Tongue (tissue), 2 donors: ENCODE data around the gene HYAL3. TPM values are rescaled to one million over a fixed set of nuclear protein-coding genes. Genes with fewer than 3 reads are reported as not detected.

ENCODE experiments used
- DNase-seq: peaks from one replicate; pipeline ENCODE4 v3.0.0-alpha.2; 2015
- total RNA-seq: library from RNA; depleted of rRNA; stranded (reverse); fragments of >200 nt; gene quantifications from one replicate; pipeline ENCODE4 v1.2.3, GENCODE V29; 2014

HYAL3 gene
- 3.1 TPM for total RNA-seq

DNA sequence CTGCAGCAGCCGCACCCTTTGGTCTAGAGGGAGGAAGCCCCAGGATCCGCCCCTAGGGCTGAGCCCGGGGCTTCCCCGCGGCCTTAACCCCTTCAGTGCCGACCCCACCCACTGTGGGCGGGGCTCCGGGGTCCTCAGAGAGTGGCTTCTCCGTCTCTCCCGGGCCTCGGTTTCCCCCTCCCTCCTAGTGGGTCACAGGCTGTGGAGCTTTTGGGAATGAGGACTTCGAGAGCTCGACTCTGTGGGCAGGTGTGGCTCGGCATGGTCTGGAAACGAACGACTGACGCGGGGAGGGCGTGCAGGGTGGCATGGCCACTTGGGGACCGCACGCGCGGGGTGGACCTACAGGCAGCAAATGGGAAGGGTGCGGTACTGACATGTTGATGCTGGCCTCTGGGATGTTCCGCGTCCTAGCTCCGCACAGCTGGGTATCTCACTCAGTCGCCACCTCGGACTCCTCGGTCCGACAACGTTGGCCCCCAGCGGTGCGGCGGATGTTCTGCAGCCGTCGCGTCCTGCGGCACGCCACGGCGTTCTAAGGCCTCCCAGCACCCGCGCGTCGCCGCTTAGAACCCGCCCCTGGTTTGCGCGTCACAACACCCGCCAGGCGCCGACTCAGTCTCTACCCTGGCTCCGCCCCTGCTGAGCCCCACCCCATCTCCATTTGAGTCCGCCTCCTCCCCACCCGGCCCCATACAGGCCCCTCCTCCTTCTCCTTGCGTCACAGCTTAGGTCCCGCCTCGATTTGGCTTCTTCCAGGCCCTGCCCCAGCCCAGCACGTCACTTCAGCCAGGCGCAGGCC is at the start of gene HYAL3, which contains the start of gene NAA80:
Gene HYAL3, minus strand, starts transcription at position 570 of the 802 bp plus-strand sequence. CDS start 3,803 bp downstream, outside the sequence.
Gene NAA80, minus strand, starts transcription at position 570 of the 802 bp plus-strand sequence. CDS start 1,942 bp downstream, outside the sequence.
- peak; percentile 100 for DNase-seq

GRCh38 chr3:50347187-50347813 is 48.1 kb upstream of the HYAL3 start:
- DNase-seq: peak; percentile 89

- DNase-seq: peak; percentile 76
Measured at GRCh38 chr3:50345586-50346234, 46.5 kb upstream of the HYAL3 start, which contains the start of gene ZMYND10. ZMYND10 (minus strand) TSS chr3:50345732; CDS start chr3:50345579, 153 bp downstream.

- DNase-seq: no peak
Measured at GRCh38 chr3:50345008-50345407, 45.8 kb upstream of the HYAL3 start.

DNA sequence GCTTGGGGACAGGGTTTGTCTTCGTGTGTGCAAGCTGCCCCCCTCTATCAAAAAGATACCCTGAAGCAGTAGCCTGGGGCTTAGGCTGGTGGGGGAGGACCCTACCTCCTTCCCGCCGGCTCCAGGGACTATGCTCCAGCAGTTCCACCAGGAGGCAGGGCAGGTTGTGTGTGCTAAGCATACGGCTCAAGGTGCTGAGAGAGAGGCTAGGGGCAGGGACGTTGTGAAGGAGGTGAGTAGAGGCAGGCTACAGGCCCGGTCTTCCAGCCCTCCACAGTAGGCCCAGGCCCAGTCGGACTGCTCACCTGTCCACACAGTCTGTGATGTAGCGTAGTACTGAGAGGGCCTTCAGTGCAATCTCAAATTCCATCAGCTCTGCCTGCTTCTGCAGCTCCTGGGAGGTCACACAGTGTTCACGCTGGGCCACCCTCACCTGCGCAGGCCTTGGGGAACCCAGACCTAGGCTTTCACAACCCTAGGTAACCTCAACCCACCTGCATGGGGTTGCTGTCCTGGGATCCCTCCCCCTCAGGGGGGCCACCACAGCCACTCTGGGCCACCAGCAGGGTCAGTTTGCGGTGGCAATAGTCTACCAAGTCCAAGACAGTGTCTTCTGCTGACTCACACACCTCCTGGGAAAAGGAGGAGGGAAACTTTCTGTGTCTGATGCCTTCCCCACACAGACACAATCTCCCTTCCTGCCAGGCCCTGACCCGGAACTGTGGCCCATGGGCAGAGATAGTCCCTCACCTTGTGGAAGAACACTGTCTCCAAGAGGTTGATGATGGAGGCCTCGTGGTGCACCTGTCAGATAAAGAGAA is 43.8 kb upstream of the HYAL3 start:
- no peak for DNase-seq

GRCh38 chr3:50341996-50342650 is 42.9 kb upstream of the HYAL3 start:
- DNase-seq: no peak

DNA sequence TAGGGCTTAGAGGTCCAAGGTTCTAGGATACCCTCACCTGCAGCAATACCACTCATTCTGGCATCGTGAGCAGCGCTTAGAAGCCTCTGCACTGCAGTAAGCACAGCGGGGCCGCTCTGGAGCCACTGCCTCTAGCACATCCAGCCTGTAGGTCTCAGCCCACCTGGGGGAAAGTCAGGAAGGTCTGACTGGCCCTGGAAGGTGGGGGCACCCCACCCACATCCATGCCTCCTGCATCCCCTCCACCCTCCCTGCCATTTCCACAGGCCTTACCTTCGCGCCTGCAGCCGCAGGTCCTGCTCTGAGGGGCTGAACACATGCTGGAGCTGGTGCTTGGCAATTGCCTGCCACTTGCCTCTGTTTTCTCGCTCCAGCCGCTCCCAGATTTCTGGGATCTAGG is 42.3 kb upstream of the HYAL3 start:
- DNase-seq: no peak

- peak; percentile 80 for DNase-seq
Measured at GRCh38 chr3:50340448-50341329, 41.5 kb upstream of the HYAL3 start, which contains the start of gene RASSF1. RASSF1 (minus strand) TSS chr3:50340836; CDS start chr3:50340805, 31 bp downstream.

DNA sequence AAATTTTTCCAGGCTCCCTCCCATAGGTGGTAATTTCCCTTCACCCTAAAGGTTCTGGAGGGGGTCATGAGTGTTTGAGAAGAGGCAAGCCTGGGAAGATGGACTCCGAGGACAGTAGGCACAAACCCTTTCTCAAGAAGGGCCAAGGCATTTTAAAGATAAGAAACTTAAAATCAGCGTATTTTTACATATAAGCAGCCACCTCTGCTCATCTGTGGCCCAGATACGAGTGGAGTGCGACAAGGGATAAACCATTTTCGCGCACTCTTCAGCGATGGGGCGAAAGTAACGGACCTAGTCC is 40.9 kb upstream of the HYAL3 start:
- DNase-seq: no peak

DNA sequence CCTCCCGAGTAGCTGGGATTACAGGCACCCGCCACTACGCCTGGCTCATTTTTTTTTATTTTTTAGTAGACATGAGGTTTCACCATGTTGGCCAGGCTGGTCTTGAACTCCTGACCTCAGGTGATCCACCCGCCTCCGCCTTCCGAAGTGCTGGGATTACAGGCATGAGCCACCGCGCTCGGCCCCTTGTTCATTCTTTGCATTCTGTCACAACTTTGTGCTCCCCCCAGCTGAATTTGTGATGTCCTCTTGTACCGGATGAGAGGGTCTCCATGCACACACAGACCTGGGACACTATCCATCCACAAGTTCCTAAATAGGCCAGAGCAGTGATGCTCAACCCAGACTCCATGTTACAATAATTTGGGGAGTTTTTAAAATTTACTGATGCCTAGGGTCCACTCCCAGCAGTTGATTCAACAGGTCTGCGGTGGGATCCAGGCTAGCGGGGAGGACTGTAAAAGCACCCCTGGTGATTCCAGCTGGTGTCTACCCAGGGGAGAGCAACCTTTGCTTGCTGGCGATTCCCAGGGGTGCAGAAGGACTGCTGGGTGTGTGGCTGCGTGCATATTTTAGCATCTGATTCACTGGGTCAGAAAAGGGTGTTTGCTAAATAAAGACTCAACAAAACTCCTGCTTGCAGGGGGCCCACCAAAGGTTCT is 40.4 kb upstream of the HYAL3 start:
- DNase-seq: no peak

GRCh38 chr3:50338965-50339364 is 39.8 kb upstream of the HYAL3 start:
- no peak for DNase-seq

DNA sequence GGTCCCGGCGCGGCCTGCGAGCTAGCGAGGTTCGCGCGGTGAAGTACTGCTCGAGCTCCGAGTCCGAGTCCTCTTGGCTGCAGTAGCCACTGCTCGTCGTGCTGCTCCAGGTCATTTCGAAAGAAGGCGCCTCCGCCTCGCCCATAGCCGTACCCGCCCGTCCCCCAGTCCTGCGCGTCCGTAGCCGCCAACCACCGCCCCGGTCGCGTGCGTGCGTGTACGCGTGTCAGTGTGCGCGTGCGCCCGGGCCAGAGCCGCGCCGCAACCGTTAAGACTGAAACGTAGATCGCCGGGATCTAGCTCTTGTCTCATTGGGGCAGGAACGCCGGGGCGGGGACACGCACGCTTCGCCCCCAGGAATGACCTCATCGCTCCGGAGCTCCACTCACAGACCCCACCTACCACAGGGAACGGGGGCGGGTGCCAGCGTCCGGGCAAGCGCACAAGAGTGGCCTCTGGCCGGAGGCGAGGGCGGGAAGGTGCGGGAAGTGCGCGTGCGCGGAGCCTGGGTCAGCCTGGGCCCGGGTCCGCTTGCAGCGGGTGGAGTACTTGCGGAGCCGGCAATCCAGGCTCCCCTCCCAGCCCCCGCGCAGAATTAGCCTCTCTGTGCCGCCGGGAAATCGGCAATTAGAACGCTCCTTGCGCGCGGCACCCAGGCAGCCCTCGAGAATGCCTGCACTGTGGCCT is 38.1 kb upstream of the HYAL3 start:
- DNase-seq: peak; percentile 99

DNA sequence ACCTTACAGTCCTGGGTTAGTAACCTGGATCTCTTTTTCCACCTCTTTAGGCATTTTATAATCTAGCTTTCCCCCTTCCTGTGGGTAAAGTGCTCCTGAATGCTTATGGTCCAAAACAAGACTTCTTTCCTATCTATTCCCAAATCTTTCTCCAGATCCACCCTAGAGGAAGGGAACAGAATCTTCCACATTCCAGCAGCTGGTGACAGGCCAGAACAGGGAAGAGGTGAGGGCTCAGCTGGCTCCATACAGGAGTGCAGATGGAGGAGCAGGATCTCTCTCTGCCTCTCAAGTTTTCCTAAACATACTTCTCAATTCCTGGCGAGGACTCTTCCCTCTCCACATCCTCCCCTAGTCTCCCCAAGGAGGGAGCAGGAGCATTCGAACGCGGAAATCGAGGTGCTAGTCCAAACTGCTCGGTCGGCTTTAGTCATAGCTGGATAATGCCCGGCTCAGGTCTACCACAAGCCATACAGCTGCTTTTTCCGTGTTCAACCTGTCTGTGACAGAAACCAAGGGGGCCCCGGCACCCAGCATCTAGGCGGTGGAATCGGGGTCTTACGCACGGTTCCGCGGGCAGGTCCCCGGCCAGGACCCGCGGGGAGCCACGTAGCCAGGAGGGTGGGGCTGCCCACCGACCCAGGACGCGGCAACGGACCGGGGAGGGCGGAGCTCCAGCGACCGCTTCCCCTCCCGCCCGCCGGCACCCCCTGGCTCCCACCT is 37.4 kb upstream of the HYAL3 start:
- DNase-seq: peak; percentile 45

DNA sequence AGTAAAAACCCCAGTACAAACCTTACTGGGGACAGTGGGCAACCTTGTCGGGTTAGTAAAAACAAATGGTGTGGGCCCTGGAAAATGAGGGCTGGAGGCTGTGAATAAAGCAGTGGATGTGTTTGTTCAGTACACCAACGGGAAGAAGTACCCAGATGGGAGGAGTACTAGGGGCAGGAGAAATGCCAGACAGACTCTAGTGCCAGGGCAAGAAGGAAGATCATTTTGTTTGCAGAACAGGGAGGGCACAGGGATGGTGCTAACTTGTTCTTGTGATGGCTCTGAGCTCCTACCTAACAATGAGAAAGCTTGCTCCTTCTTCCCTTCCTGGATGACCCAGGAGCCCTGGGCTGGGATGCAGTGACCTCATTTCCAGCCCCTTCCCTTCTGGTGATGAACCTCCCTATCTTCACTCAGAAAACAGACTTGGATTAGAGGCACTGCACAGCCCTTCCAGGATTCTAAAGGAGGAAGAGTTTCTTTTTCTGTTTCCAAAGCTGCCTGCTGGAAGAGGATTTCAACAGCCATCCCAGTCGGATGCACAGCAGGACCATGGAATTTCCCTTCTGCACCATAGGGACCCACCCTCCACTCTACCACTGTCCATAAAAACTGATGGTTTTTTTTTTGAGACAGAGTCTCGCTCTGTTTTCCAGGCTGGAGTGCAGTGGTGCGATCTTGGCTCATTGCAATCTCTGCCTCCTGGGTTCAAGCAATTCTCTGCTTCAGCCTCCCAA is 35.3 kb upstream of the HYAL3 start:
- DNase-seq: no peak

- DNase-seq: no peak
Measured at GRCh38 chr3:50333744-50334328, 34.6 kb upstream of the HYAL3 start.

GRCh38 chr3:50331364-50331907 is 32.2 kb upstream of the HYAL3 start:
- DNase-seq: no peak

DNA sequence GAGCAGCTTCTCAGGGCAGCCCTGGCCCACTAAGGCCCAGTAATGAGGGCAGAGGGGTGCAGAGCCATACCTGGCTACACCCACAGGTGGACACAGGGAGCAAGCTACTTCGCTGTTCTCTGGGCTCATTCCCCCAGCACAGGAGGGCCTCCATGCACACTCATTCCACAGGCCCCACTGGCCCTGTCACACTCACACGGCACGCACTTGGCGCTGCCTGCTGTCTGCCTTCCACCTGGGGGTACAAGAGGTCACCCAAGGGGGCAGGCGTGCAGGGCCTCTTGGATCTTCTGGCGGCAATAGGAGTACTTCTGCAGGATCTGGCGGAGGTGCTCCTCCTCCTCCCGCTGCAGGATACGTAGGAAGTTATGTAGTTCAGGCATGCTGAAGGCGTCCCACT is 31.1 kb upstream of the HYAL3 start:
- DNase-seq: no peak
